ENCODE results near the gene EFHD1. TPM values are rescaled to one million over a fixed set of nuclear protein-coding genes. Genes with fewer than 3 reads are reported as not detected.

EFHD1 gene
- polyA plus RNA-seq, 3 donors, result not detected

GRCh38 chr2:232697059-232697806, 63.8 kb downstream of the EFHD1 start, which contains the start of gene GIGYF2:
Gene GIGYF2 (plus strand): TSS chr2:232697331. CDS start chr2:232735198, 37,867 bp downstream.
- peak within 1 kb of the TSS; percentile 97 for H3K9ac ChIP-seq (ENCODE audit: insufficient read depth, low read length, poor library complexity, severe bottlenecking)
- H4K20me1 ChIP-seq (ENCODE audit: insufficient read depth, low read length), result peaks cover 12% of the 10 kb centered on the region
- H3K4me3 Mint-ChIP-seq, result peak within 1 kb of the TSS; percentile 90 to 96
- H3K4me2 ChIP-seq (replicated peaks; ENCODE audit: extremely low read depth, low read length, poor library complexity, severe bottlenecking), result peak within 1 kb of the TSS; percentile 93
- peak within 1 kb of the TSS; percentile 68 to 91 (median 87) for H3K4me3 ChIP-seq (replicated peaks in 1 of 3; ENCODE audit: low read depth in 2 of 3, low read length in 3 of 3)
- peak within 1 kb of the TSS; percentile 85 for H2AFZ ChIP-seq (ENCODE audit: insufficient read depth, low read depth, low read length, poor library complexity, severe bottlenecking)
- peaks cover 2 to 5% (median 4%) of the 10 kb centered on the region in 3 donors for H3K27me3 Mint-ChIP-seq (ENCODE audit: low read depth in 3 of 3)
- peaks cover 0 to 6% (median 0%) of the 10 kb centered on the region in 7 donors for H3K9me3 Mint-ChIP-seq
- H3K27ac Mint-ChIP-seq, result peak within 1 kb of the TSS; percentile 89 to 96 (median 93)
- TF ChIP-seq, protein P1, sequence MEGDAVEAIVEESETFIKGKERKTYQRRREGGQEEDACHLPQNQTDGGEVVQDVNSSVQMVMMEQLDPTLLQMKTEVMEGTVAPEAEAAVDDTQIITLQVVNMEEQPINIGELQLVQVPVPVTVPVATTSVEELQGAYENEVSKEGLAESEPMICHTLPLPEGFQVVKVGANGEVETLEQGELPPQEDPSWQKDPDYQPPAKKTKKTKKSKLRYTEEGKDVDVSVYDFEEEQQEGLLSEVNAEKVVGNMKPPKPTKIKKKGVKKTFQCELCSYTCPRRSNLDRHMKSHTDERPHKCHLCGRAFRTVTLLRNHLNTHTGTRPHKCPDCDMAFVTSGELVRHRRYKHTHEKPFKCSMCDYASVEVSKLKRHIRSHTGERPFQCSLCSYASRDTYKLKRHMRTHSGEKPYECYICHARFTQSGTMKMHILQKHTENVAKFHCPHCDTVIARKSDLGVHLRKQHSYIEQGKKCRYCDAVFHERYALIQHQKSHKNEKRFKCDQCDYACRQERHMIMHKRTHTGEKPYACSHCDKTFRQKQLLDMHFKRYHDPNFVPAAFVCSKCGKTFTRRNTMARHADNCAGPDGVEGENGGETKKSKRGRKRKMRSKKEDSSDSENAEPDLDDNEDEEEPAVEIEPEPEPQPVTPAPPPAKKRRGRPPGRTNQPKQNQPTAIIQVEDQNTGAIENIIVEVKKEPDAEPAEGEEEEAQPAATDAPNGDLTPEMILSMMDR (IDR thresholded peaks at IDR 0.05), result no peak
- intact Hi-C loops (cut with micrococcal nuclease), result loop anchor here (10.0 kb wide), 2 partner anchors 142 to 1182 kb away; partner anchors contain the start of genes EIF4E2 (in 2 of the 2) and TIGD1 (in 2 of the 2)
- peaks cover 34% of the 10 kb centered on the region for H3K4me1 Mint-ChIP-seq
- H3K36me3 Mint-ChIP-seq, result peaks cover 9 to 10% of the 10 kb centered on the region in 2 donors
- no peaks in the 10 kb centered on the region for H3K27me3 ChIP-seq (ENCODE audit: control insufficient read depth in 2 of 2, insufficient read depth in 2 of 2, low read length in 2 of 2)
- peak within 1 kb of the TSS; percentile 87 to 95 for H3K27ac ChIP-seq (ENCODE audit: low read depth in 1 of 2, low read length in 2 of 2)
- no peaks in the 10 kb centered on the region for H3K9me3 ChIP-seq (replicated peaks in 1 of 2; ENCODE audit: control insufficient read depth in 1 of 2, insufficient read depth in 1 of 2, low read length in 2 of 2)
- H3K79me2 ChIP-seq (ENCODE audit: insufficient read depth, low read length), result peaks cover 51% of the 10 kb centered on the region
- peaks cover 21 to 33% of the 10 kb centered on the region in 2 donors for H3K4me1 ChIP-seq (ENCODE audit: control insufficient read depth in 1 of 2, insufficient read depth in 2 of 2, low read length in 2 of 2)
- peak; percentile 91 to 93 (median 92) for DNase-seq
- WGBS (ENCODE audit: insufficient coverage), result 1% methylated on average over 54 of the region's 71 CpGs
- no peaks in the 10 kb centered on the region for H3K36me3 ChIP-seq (replicated peaks in 1 of 2; ENCODE audit: control insufficient read depth in 1 of 2, insufficient read depth in 2 of 2, low read length in 2 of 2)

DNA sequence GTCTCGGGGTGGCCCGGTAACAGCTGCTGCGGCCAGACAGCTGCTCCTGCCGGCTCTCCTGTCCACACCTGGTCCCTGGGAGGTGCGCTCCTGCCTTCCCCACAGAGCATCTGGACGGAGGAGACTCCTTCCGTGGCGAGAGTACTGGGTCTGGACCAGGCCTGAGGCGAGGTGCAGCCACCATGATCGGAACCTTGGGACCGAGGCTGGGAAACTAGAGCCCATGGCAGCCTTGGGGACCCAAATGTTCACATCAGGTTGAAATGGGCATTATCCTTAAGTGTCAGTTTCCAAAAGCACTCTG, 64.4 kb downstream of the EFHD1 start:
- peaks cover 56% of the 10 kb centered on the region for H3K79me2 ChIP-seq (ENCODE audit: insufficient read depth, low read length)
- H3K36me3 Mint-ChIP-seq, result peaks cover 13 to 15% of the 10 kb centered on the region in 2 donors
- peak overlapping the region; percentile 87 to 95 for H3K27ac ChIP-seq (ENCODE audit: low read depth in 1 of 2, low read length in 2 of 2)
- TF ChIP-seq, protein P1 (IDR thresholded peaks at IDR 0.05), result no peak
- intact Hi-C loops (cut with micrococcal nuclease), result loop anchor here (10.0 kb wide), 2 partner anchors 143 to 1183 kb away; partner anchors contain the start of genes EIF4E2 (in 2 of the 2) and TIGD1 (in 2 of the 2)
- H2AFZ ChIP-seq (ENCODE audit: insufficient read depth, low read depth, low read length, poor library complexity, severe bottlenecking), result peak overlapping the region; percentile 85
- DNase-seq, result no peak
- H3K27ac Mint-ChIP-seq, result peak overlapping the region; percentile 89 to 96 (median 93)
- peak overlapping the region; percentile 97 for H3K9ac ChIP-seq (ENCODE audit: insufficient read depth, low read length, poor library complexity, severe bottlenecking)
- H3K27me3 Mint-ChIP-seq (ENCODE audit: low read depth in 3 of 3), result peaks cover 2 to 5% (median 4%) of the 10 kb centered on the region in 3 donors
- peaks cover 18% of the 10 kb centered on the region for H4K20me1 ChIP-seq (ENCODE audit: insufficient read depth, low read length)
- no peaks in the 10 kb centered on the region for H3K27me3 ChIP-seq (ENCODE audit: control insufficient read depth in 2 of 2, insufficient read depth in 2 of 2, low read length in 2 of 2)
- H3K9me3 Mint-ChIP-seq, result peaks cover 0 to 6% (median 0%) of the 10 kb centered on the region in 7 donors
- H3K4me1 Mint-ChIP-seq, result peaks cover 34% of the 10 kb centered on the region
- H3K4me2 ChIP-seq (replicated peaks; ENCODE audit: extremely low read depth, low read length, poor library complexity, severe bottlenecking), result peak overlapping the region; percentile 93
- WGBS (ENCODE audit: insufficient coverage), result 0% methylated on average over 11 of the region's 11 CpGs
- H3K36me3 ChIP-seq (replicated peaks in 1 of 2; ENCODE audit: control insufficient read depth in 1 of 2, insufficient read depth in 2 of 2, low read length in 2 of 2), result peaks cover 0 to 3% of the 10 kb centered on the region in 2 donors
- H3K4me1 ChIP-seq (ENCODE audit: control insufficient read depth in 1 of 2, insufficient read depth in 2 of 2, low read length in 2 of 2), result peaks cover 21 to 33% of the 10 kb centered on the region in 2 donors
- H3K4me3 Mint-ChIP-seq, result peak overlapping the region; percentile 90 to 96
- H3K4me3 ChIP-seq (replicated peaks in 1 of 3; ENCODE audit: low read depth in 2 of 3, low read length in 3 of 3), result peak overlapping the region; percentile 68 to 91 (median 87)
- H3K9me3 ChIP-seq (replicated peaks in 1 of 2; ENCODE audit: control insufficient read depth in 1 of 2, insufficient read depth in 1 of 2, low read length in 2 of 2), result no peaks in the 10 kb centered on the region
